ENCODE data around the gene SOX1. TPM values are rescaled to one million over a fixed set of nuclear protein-coding genes. Genes with fewer than 3 reads are reported as not detected.

Gene SOX1
- total RNA-seq, 1 donor from 2014 or later, result 3.3 TPM

GRCh38 chr13:112115403-112116091, 48.6 kb downstream of the SOX1 start:
- peaks cover 10% of the 10 kb centered on the region for H3K27me3 Mint-ChIP-seq (ENCODE audit: insufficient read depth, low read depth)
- H4K20me1 ChIP-seq (ENCODE audit: low read depth), result no peaks in the 10 kb centered on the region
- H3K27ac ChIP-seq, result no peak overlapping the region
- peaks cover 3% of the 10 kb centered on the region for H3K27me3 ChIP-seq
- DNase-seq (ENCODE audit: low spot score), result no peak
- no peaks in the 10 kb centered on the region for H3F3A ChIP-seq (ENCODE audit: low read depth)
- H3K79me2 ChIP-seq (ENCODE audit: low read depth), result no peaks in the 10 kb centered on the region
- H3K4me3 Mint-ChIP-seq, result no peak overlapping the region
- peaks cover 7% of the 10 kb centered on the region for H3K4me1 ChIP-seq
- H3K4me1 Mint-ChIP-seq, result peaks cover 58% of the 10 kb centered on the region
- TF ChIP-seq EZH2 (IDR thresholded peaks at IDR 0.05) (no peak), EZH2phosphoT487 (IDR thresholded peaks at IDR 0.05) (no peak)
- TF ChIP-seq, protein P1, sequence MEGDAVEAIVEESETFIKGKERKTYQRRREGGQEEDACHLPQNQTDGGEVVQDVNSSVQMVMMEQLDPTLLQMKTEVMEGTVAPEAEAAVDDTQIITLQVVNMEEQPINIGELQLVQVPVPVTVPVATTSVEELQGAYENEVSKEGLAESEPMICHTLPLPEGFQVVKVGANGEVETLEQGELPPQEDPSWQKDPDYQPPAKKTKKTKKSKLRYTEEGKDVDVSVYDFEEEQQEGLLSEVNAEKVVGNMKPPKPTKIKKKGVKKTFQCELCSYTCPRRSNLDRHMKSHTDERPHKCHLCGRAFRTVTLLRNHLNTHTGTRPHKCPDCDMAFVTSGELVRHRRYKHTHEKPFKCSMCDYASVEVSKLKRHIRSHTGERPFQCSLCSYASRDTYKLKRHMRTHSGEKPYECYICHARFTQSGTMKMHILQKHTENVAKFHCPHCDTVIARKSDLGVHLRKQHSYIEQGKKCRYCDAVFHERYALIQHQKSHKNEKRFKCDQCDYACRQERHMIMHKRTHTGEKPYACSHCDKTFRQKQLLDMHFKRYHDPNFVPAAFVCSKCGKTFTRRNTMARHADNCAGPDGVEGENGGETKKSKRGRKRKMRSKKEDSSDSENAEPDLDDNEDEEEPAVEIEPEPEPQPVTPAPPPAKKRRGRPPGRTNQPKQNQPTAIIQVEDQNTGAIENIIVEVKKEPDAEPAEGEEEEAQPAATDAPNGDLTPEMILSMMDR (IDR thresholded peaks at IDR 0.05), result no peak
- no peak overlapping the region for H3K4me2 ChIP-seq
- H2AFZ ChIP-seq (replicated peaks), result no peak overlapping the region
- H3K9ac ChIP-seq, result no peak overlapping the region
- H3K4me3 ChIP-seq, result no peak overlapping the region
- H3K36me3 Mint-ChIP-seq, result no peaks in the 10 kb centered on the region
- H3K27ac Mint-ChIP-seq, result peak overlapping the region; percentile 43
- no peaks in the 10 kb centered on the region for H3K36me3 ChIP-seq
- no peaks in the 10 kb centered on the region for H3K9me3 Mint-ChIP-seq
- no peaks in the 10 kb centered on the region for H3K9me3 ChIP-seq (ENCODE audit: low read depth)

GRCh38 chr13:112116187-112116950, 49.4 kb downstream of the SOX1 start:
- peaks cover 10% of the 10 kb centered on the region for H3K27me3 Mint-ChIP-seq (ENCODE audit: insufficient read depth, low read depth)

DNA sequence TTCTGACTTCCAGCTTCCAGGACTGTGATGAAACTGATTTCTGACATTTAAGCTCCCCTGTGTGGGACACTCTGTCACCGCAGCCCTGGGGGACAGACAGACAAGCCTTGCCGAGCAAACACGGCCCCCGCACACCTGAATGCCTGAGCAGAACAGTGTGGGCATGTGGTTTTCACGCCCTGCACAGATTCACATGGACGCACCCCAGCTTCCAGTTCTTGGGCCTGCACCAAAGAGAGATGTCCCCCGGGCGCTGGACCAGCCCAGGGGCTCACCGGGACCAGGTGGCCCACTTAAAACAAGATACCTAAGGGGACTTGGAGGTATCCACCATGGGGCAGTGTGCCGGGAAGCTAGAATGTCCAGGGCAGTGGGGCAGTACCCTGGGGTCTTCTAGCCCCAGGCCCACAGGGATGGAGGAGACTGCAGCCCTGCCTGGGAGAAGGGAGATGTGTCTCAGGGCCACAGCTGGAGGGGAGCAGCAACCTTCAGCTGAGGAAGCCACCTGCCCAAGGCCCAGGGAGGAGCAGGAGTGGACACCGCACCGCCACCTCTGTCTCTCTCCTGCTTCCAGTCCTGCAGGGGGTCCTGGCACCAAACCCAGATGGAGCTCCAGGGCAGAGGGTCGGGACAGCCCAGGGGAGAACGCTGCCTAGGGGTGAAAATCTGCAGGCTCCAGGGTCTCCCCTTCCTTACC, 50.5 kb downstream of the SOX1 start:
- Histone ChIP-seq H3K4me1 (peaks cover 10% of the 10 kb centered on the region), H3K4me2 (no peak overlapping the region), H2AFZ (replicated peaks) (no peak overlapping the region), H4K20me1 (ENCODE audit: low read depth) (no peaks in the 10 kb centered on the region), H3K36me3 (no peaks in the 10 kb centered on the region), H3K27ac (no peak overlapping the region), H3K4me3 (no peak overlapping the region), H3F3A (ENCODE audit: low read depth) (no peaks in the 10 kb centered on the region), H3K79me2 (ENCODE audit: low read depth) (no peaks in the 10 kb centered on the region), H3K9ac (no peak overlapping the region), H3K27me3 (no peaks in the 10 kb centered on the region), H3K9me3 (ENCODE audit: low read depth) (no peaks in the 10 kb centered on the region)
- Mint-ChIP-seq H3K9me3 (no peaks in the 10 kb centered on the region), H3K27me3 (ENCODE audit: insufficient read depth, low read depth) (peaks cover 10% of the 10 kb centered on the region), H3K27ac (no peak overlapping the region), H3K36me3 (no peaks in the 10 kb centered on the region), H3K4me1 (peaks cover 48% of the 10 kb centered on the region), H3K4me3 (no peak overlapping the region)
- TF ChIP-seq, protein P1 (IDR thresholded peaks at IDR 0.05), result no peak
- TF ChIP-seq EZH2 (IDR thresholded peaks at IDR 0.05), result no peak
- TF ChIP-seq EZH2phosphoT487 (IDR thresholded peaks at IDR 0.05), result no peak
- DNase-seq (ENCODE audit: low spot score), result no peak

More at GRCh38 chr13:112116187-112116950, 49.4 kb downstream of the SOX1 start:
- peaks cover 10% of the 10 kb centered on the region for H3K4me1 ChIP-seq
- H3K79me2 ChIP-seq (ENCODE audit: low read depth), result no peaks in the 10 kb centered on the region
- H3K27ac ChIP-seq, result no peak overlapping the region
- no peaks in the 10 kb centered on the region for H3K36me3 ChIP-seq
- Mint-ChIP-seq H3K27ac (peak overlapping the region; percentile 35), H3K4me3 (no peak overlapping the region), H3K36me3 (no peaks in the 10 kb centered on the region), H3K9me3 (no peaks in the 10 kb centered on the region), H3K4me1 (peaks cover 57% of the 10 kb centered on the region)
- no peaks in the 10 kb centered on the region for H3F3A ChIP-seq (ENCODE audit: low read depth)
- H2AFZ ChIP-seq (replicated peaks), result no peak overlapping the region
- H3K9ac ChIP-seq, result no peak overlapping the region
- TF ChIP-seq, protein P1 (IDR thresholded peaks at IDR 0.05), result no peak
- TF ChIP-seq EZH2phosphoT487 (IDR thresholded peaks at IDR 0.05) (no peak), EZH2 (IDR thresholded peaks at IDR 0.05) (no peak)
- H3K4me2 ChIP-seq, result no peak overlapping the region
- H3K9me3 ChIP-seq (ENCODE audit: low read depth), result no peaks in the 10 kb centered on the region
- no peaks in the 10 kb centered on the region for H3K27me3 ChIP-seq
- no peaks in the 10 kb centered on the region for H4K20me1 ChIP-seq (ENCODE audit: low read depth)
- no peak overlapping the region for H3K4me3 ChIP-seq
- DNase-seq (ENCODE audit: low spot score), result no peak
